GM12873 (cell line): ENCODE data around the gene SNED1.

Experiments
- CTCF ChIP-seq: IDR thresholded peaks from 2 replicates; pipeline ENCODE4 v1.5.1; 2012; ENCODE audit warnings: low read depth, mild to moderate bottlenecking, moderate library complexity, low read length, control low read depth; ENCODE audit not compliant: insufficient read depth; ENCODE audit errors: missing control alignments

SNED1 gene

GRCh38 chr2:241087420-241088268 lies 89.2 kb downstream of the SNED1 start:
- no peak for TF ChIP-seq CTCF

GRCh38 chr2:241088376-241088775 lies 90.0 kb downstream of the SNED1 start:
- TF ChIP-seq CTCF, result no peak

DNA sequence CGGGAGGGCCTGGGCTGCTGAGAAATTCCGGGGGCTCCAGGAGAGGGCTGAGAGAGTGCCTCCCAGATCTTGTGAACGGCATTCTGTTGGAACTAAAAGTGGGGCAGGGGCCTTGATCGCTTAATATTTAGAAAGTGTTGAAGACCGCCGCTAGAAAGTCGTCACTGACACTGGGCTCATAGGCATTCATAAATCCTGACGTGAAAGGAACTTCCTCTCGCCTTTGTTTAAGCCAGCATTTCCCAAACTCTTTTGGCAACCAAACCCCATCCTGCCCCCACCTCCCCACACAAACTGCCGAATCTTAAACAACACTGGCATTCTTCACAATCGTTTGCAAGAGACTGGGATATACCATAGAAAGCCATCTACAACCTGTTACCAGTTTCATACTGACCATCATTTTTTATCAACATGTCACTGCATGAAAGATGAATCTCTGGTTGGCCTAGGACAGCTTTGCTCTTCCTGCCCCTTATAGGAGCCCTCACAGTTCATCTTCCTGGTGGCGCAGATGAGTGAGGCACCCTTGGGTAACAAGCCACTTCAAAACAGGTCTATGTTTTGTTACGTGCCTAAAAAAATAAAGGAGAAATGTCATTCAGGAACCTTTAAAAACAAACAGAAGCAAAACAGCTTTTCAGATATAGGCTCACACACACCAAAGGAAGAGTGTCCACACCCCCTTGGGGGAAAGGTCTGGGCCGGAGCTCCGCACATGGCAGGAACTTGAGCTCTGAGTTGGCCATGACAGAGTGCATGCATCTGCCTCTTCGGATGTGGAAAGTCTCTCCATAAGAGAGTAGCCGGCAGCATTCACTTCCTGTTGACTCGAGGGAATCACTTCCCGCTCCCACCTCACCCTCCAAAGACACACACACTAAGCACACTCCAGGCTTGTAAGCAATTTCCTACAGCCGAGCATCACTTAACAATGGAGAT lies 90.6 kb downstream of the SNED1 start:
- TF ChIP-seq CTCF, result no peak

GRCh38 chr2:241091201-241091600 lies 92.8 kb downstream of the SNED1 start:
- no peak for TF ChIP-seq CTCF

GRCh38 chr2:241091734-241092445 lies 93.5 kb downstream of the SNED1 start:
- no peak for TF ChIP-seq CTCF

GRCh38 chr2:241092677-241093076 lies 94.3 kb downstream of the SNED1 start:
- TF ChIP-seq CTCF, result no peak
